Peyer's patch (tissue), 4 donors: ENCODE measurements around the gene NNMT. TPM values are rescaled to one million over a fixed set of nuclear protein-coding genes. Genes with fewer than 3 reads are reported as not detected.

Source experiments
- DNase-seq, 3 donors: peaks; one replicate each; pipeline ENCODE4 v3.0.0-alpha.2; 2017 to 2019
- H3K27ac ChIP-seq, 4 donors: fragments of 200-600 bp; sonication (generic); one replicate each; pipeline ENCODE4 v1.5.1; 2016 to 2019
- H3K27me3 ChIP-seq, 2 donors: fragments of 200-600 bp; sonication (generic); one replicate each; pipeline ENCODE4 v1.5.1; 2019
- H3K36me3 ChIP-seq, 3 donors: fragments of 200-600 bp; sonication (generic); one replicate each; pipeline ENCODE4 v1.5.1; 2016 to 2019
- H3K4me1 ChIP-seq, 4 donors: fragments of 200-600 bp; sonication (generic); one replicate each; pipeline ENCODE4 v1.5.1; 2016 to 2019
- H3K4me3 ChIP-seq, 4 donors: fragments of 200-600 bp; sonication (generic); 1 replicate in 3 of 4; 2 replicates in 1 of 4; pipeline ENCODE4 v1.5.1; 2016 to 2019; ENCODE audit warnings: mild to moderate bottlenecking in 1 of 4
- H3K9me3 ChIP-seq, 4 donors: fragments of 200-600 bp; sonication (generic); one replicate each; pipeline ENCODE4 v1.5.1; 2016 to 2019; ENCODE audit warnings: mild to moderate bottlenecking in 1 of 4
- POLR2A ChIP-seq, 2 donors: fragments of 450-650 bp; IDR thresholded peaks; one replicate each; pipeline ENCODE4 v1.5.1; 2017; ENCODE audit warnings: antibody characterized with exemption in 2 of 2, mild to moderate bottlenecking in 2 of 2, moderate library complexity in 2 of 2
- total RNA-seq, 4 donors: library from RNA; depleted of rRNA; stranded (reverse); fragments of >200 nt; gene quantifications; one replicate each; pipeline ENCODE4 v1.1.0, GENCODE V29; 2016
- TF ChIP-seq, protein P1 (sequence below), 6 experiments: fragments of 450-650 bp in 4 of 6; fragments of 200-600 bp in 2 of 6; sonication (generic) in 1 of 6; IDR thresholded peaks; one replicate each; pipeline ENCODE4 v1.5.1; 2017 to 2019; ENCODE audit warnings: antibody characterized with exemption in 6 of 6, mild to moderate bottlenecking in 3 of 6, moderate library complexity in 1 of 6

The NNMT gene
- total RNA-seq, 4 donors from 2014 or later, result 43.6 to 413 (median 187) TPM

DNA sequence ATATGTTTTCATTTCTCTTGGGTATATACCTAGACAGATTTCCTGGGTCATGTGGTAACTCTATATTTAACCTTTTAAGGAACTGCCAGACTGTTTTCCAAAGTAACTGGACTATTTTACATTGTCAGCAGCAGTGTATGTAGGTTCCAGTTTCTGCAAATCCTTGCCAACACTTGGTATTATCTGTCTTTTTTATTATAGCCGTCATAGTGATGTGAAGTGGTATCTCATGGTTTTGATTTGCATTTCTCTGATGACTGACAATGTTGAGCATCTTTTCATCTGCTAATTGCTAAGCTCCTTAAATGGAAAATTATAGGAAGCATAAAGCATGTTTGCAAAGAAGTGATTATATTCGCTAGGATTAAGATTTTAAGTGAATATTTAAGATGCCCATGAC, 13.9 kb downstream of the NNMT start:
- Histone ChIP-seq H3K9me3 (no peaks in the 10 kb centered on the region), H3K27me3 (no peaks in the 10 kb centered on the region), H3K4me3 (no peak overlapping the region), H3K36me3 (peaks cover 0 to 10% (median 0%) of the 10 kb centered on the region in 3 donors), H3K4me1 (no peaks in the 10 kb centered on the region), H3K27ac (no peak overlapping the region)
- DNase-seq, result no peak
- TF ChIP-seq, protein P1, sequence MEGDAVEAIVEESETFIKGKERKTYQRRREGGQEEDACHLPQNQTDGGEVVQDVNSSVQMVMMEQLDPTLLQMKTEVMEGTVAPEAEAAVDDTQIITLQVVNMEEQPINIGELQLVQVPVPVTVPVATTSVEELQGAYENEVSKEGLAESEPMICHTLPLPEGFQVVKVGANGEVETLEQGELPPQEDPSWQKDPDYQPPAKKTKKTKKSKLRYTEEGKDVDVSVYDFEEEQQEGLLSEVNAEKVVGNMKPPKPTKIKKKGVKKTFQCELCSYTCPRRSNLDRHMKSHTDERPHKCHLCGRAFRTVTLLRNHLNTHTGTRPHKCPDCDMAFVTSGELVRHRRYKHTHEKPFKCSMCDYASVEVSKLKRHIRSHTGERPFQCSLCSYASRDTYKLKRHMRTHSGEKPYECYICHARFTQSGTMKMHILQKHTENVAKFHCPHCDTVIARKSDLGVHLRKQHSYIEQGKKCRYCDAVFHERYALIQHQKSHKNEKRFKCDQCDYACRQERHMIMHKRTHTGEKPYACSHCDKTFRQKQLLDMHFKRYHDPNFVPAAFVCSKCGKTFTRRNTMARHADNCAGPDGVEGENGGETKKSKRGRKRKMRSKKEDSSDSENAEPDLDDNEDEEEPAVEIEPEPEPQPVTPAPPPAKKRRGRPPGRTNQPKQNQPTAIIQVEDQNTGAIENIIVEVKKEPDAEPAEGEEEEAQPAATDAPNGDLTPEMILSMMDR (IDR thresholded peaks at IDR 0.05), result no peak
- no peak for TF ChIP-seq POLR2A (IDR thresholded peaks at IDR 0.05)

DNA sequence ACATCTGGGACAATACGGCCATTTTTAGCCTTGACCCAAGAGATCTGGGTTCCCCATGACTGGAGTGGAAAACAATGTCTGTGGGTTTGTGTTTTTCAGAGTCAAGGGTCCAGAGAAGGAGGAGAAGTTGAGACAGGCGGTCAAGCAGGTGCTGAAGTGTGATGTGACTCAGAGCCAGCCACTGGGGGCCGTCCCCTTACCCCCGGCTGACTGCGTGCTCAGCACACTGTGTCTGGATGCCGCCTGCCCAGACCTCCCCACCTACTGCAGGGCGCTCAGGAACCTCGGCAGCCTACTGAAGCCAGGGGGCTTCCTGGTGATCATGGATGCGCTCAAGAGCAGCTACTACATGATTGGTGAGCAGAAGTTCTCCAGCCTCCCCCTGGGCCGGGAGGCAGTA, 15.7 kb downstream of the NNMT start:
- H3K4me1 ChIP-seq, result no peaks in the 10 kb centered on the region
- TF ChIP-seq POLR2A (IDR thresholded peaks at IDR 0.05), result no peak
- TF ChIP-seq, protein P1 (IDR thresholded peaks at IDR 0.05), result no peak
- no peak overlapping the region for H3K4me3 ChIP-seq
- H3K9me3 ChIP-seq, result no peaks in the 10 kb centered on the region
- no peak for DNase-seq
- H3K27me3 ChIP-seq, result no peaks in the 10 kb centered on the region
- no peak overlapping the region for H3K27ac ChIP-seq
- H3K36me3 ChIP-seq, result peaks cover 0 to 10% (median 0%) of the 10 kb centered on the region in 3 donors

DNA sequence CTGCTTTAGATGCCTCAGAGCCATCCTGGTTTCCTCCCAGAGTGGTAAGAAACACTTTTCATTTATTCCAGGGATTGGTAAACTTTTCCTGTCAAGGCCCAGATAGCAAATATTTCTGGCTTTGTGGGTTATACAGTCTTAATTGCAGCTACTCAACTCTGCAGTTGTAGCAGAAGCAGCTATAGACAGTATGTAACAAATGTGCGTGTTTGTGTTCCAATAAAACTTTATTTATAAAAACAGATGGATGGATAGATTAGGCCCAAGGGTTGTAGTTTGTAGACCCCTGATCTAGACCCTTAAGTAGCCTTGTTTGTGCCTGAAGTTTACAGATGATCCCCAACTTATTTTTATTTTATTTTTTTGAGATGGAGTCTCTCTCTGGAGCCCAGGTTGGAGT, 17.9 kb downstream of the NNMT start:
- Histone ChIP-seq H3K27ac (no peak overlapping the region), H3K27me3 (no peaks in the 10 kb centered on the region), H3K4me1 (no peaks in the 10 kb centered on the region), H3K4me3 (no peak overlapping the region), H3K36me3 (peaks cover 0 to 10% (median 0%) of the 10 kb centered on the region in 3 donors), H3K9me3 (no peaks in the 10 kb centered on the region)
- TF ChIP-seq, protein P1 (IDR thresholded peaks at IDR 0.05), result no peak
- no peak for DNase-seq

DNA sequence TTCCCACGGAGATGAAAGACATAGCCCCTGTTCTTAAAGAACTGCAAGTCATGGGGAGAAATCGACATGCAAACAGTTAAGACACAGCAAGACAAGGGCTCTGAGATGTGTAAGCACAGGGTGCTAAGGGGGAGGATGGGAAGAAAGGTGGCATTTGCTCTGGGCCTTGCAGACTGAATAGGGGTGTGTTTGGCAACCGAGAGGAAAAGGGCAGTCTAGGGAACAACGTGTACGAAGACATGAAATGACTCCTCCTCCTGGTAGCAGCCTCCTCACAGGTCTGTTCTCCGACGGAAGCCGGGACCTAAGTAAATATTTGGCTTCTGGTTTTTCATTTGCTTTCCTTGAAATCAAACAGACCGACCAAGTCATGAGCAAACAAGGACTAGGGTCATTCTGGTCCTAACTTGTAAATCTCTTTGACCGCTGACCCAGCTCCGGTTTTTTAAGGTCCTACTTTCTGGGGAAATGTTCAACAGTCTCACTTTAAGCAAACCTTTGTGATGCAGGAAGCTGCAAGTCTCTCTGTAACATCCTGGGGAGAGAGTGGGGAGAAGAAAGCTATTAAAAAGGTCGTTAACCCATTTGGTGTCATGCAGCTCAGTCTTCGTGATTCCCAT, 19.7 kb downstream of the NNMT start:
- no peaks in the 10 kb centered on the region for H3K27me3 ChIP-seq
- peaks cover 0 to 10% (median 0%) of the 10 kb centered on the region in 3 donors for H3K36me3 ChIP-seq
- H3K4me3 ChIP-seq, result no peak overlapping the region
- H3K4me1 ChIP-seq, result no peaks in the 10 kb centered on the region
- no peak for DNase-seq
- H3K27ac ChIP-seq, result peak overlapping the region in 2 of 4 donors; percentile 23 to 25
- H3K9me3 ChIP-seq, result no peaks in the 10 kb centered on the region
- no peak for TF ChIP-seq POLR2A (IDR thresholded peaks at IDR 0.05)
- TF ChIP-seq, protein P1 (IDR thresholded peaks at IDR 0.05), result no peak

DNA sequence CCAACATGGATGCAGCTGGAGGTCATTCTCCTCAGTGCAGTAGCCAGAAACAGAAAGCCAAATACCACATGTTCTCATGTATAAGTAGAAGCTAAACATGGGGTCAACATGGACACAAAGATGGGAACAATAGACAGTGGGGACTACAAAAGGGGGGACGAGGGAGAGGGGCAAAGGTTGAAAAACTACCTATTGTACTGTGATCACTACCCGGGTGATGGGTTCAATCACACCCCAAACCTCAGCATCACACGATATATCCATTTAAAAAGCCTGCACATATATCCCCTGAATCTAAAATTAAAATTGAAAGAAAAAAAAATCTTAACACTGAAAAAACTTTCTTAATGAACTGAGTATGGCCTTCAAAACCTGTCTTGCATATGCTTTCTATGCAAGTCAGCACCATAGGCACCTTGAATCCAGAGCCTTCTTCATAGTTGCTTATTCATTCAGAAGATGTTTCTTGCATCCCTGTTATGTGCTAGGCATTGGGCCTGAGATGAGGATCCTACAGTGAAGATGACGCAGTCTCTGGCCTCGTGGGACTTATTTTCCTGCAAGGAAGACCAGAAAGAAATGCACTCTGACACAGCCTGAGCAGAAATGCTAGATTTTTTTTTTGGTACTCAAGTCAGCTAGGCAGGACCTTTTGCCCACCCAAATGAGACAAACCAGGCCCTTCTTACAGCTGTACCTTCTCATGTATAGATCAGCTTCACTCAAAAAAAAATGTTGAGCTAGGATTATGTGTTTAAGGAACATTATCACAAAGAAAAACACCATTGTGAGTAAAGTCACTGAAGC, 21.0 kb downstream of the NNMT start:
- Histone ChIP-seq H3K4me3 (no peak overlapping the region), H3K36me3 (peaks cover 0 to 7% (median 0%) of the 10 kb centered on the region in 3 donors), H3K9me3 (no peaks in the 10 kb centered on the region), H3K27me3 (no peaks in the 10 kb centered on the region), H3K27ac (peak overlapping the region in 1 of 4 donors; percentile 31), H3K4me1 (no peaks in the 10 kb centered on the region)
- TF ChIP-seq, protein P1 (IDR thresholded peaks at IDR 0.05), result no peak
- TF ChIP-seq POLR2A (IDR thresholded peaks at IDR 0.05), result no peak
- no peak for DNase-seq
